Neuronal stem cell (in vitro differentiated cells): Measurements from ENCODE around the gene MBLAC2.

ENCODE experiments used
- DNase-seq: peaks from one replicate; pipeline ENCODE4 v3.0.0-alpha.2; 2013; ENCODE audit warnings: low spot score
- H2AFZ ChIP-seq: one replicate; pipeline ENCODE4 v1.6.1; 2013; ENCODE audit warnings: mild to moderate bottlenecking, low read length, inconsistent platforms
- H2AK5ac ChIP-seq: 2 replicates; pipeline ENCODE4 v1.6.1; 2013; ENCODE audit warnings: low read depth, mild to moderate bottlenecking, inconsistent platforms, low read length, moderate library complexity, mixed read lengths
- H2BK120ac ChIP-seq: 2 replicates; pipeline ENCODE4 v1.6.1; 2013; ENCODE audit warnings: low read depth, mild to moderate bottlenecking, inconsistent platforms, low read length, moderate library complexity, mixed read lengths
- H2BK12ac ChIP-seq: one replicate; pipeline ENCODE4 v1.6.1; 2013; ENCODE audit warnings: low read length, inconsistent platforms
- H2BK15ac ChIP-seq: 2 replicates; pipeline ENCODE4 v1.6.1; 2013; ENCODE audit warnings: mild to moderate bottlenecking, low read length, inconsistent platforms, mixed read lengths
- H2BK5ac ChIP-seq: one replicate; pipeline ENCODE4 v1.6.1; 2013; ENCODE audit warnings: inconsistent platforms, mild to moderate bottlenecking, low read length, moderate library complexity
- H3K14ac ChIP-seq: one replicate; pipeline ENCODE4 v1.6.1; 2013; ENCODE audit warnings: low read length, inconsistent platforms
- H3K18ac ChIP-seq: 2 replicates; pipeline ENCODE4 v1.6.1; 2013; ENCODE audit warnings: low read length, inconsistent platforms
- H3K23ac ChIP-seq: 2 replicates; pipeline ENCODE4 v1.6.1; 2013; ENCODE audit warnings: low read depth, mild to moderate bottlenecking, mixed read lengths, low read length, inconsistent platforms; ENCODE audit not compliant: poor library complexity
- H3K27ac ChIP-seq: replicated peaks from 3 replicates; pipeline ENCODE4 v1.5.1; 2013; ENCODE audit warnings: low read length, inconsistent platforms
- H3K27me3 ChIP-seq, 3 experiments: 2 replicates each; pipeline ENCODE4 v1.6.1; 2013; ENCODE audit warnings: low read length in 3 of 3, mild to moderate bottlenecking in 2 of 3, inconsistent platforms in 1 of 3, low read depth in 1 of 3, mixed read lengths in 1 of 3, moderate library complexity in 1 of 3; ENCODE audit not compliant: control insufficient read depth in 3 of 3, insufficient read depth in 3 of 3
- H3K36me3 ChIP-seq, 2 donors: replicated peaks in 1 of 2; 2 replicates each; pipeline ENCODE4 v1.6.1; 2013; ENCODE audit warnings: low read length in 2 of 2; ENCODE audit not compliant: control insufficient read depth in 2 of 2, insufficient read depth in 2 of 2
- H3K4ac ChIP-seq: 2 replicates; pipeline ENCODE4 v1.6.1; 2013; ENCODE audit warnings: inconsistent platforms, mild to moderate bottlenecking, low read length, moderate library complexity
- H3K4me1 ChIP-seq, 2 donors: 1 replicate in 1 of 2; 2 replicates in 1 of 2; pipeline ENCODE4 v1.6.1; 2013; ENCODE audit warnings: low read length in 2 of 2, low read depth in 1 of 2; ENCODE audit not compliant: control insufficient read depth in 2 of 2, insufficient read depth in 1 of 2
- H3K4me2 ChIP-seq: one replicate; pipeline ENCODE4 v1.6.1; 2013; ENCODE audit warnings: mild to moderate bottlenecking, low read length, inconsistent platforms; ENCODE audit not compliant: insufficient read depth, poor library complexity, severe bottlenecking
- H3K4me3 ChIP-seq, 2 donors: 2 replicates each; pipeline ENCODE4 v1.5.1; 2013; ENCODE audit warnings: low read length in 2 of 2, mild to moderate bottlenecking in 2 of 2, inconsistent platforms in 1 of 2, moderate library complexity in 1 of 2
- H3K79me1 ChIP-seq: one replicate; pipeline ENCODE4 v1.6.1; 2013; ENCODE audit warnings: low read depth, mild to moderate bottlenecking, inconsistent platforms, low read length, moderate library complexity
- H3K9ac ChIP-seq: one replicate; pipeline ENCODE4 v1.6.1; 2013; ENCODE audit warnings: mild to moderate bottlenecking, low read depth, low read length, inconsistent platforms; ENCODE audit not compliant: poor library complexity
- H3K9me3 ChIP-seq, 2 donors: replicated peaks in 1 of 2; 2 replicates each; pipeline versions ENCODE3 to v1.6.1; 2013; ENCODE audit warnings: low read length in 2 of 2, mild to moderate bottlenecking in 2 of 2, inconsistent platforms in 1 of 2, low read depth in 1 of 2, mixed read lengths in 1 of 2, moderate library complexity in 1 of 2; ENCODE audit not compliant: control insufficient read depth in 2 of 2, insufficient read depth in 1 of 2
- H4K8ac ChIP-seq: one replicate; pipeline ENCODE4 v1.6.1; 2013; ENCODE audit warnings: low read depth, mild to moderate bottlenecking, inconsistent platforms, low read length, moderate library complexity
- H4K91ac ChIP-seq: one replicate; pipeline ENCODE4 v1.6.1; 2013; ENCODE audit warnings: low read length, low read depth, mild to moderate bottlenecking, inconsistent platforms; ENCODE audit not compliant: poor library complexity
- WGBS, 2 donors: extraction: QIAGEN DNeasy Blood & Tissue Kit; methylation state at CpG; one replicate each; pipeline ENCODE4 v1.1.7; 2013; ENCODE audit warnings: missing lambda C conversion rate in 2 of 2, mixed read lengths in 1 of 2; ENCODE audit not compliant: insufficient read length in 2 of 2, insufficient replicate concordance in 1 of 2; ENCODE audit errors: extremely low coverage in 2 of 2; 5-methylcytosine and 5-hydroxymethylcytosine counted together

MBLAC2 gene

DNA sequence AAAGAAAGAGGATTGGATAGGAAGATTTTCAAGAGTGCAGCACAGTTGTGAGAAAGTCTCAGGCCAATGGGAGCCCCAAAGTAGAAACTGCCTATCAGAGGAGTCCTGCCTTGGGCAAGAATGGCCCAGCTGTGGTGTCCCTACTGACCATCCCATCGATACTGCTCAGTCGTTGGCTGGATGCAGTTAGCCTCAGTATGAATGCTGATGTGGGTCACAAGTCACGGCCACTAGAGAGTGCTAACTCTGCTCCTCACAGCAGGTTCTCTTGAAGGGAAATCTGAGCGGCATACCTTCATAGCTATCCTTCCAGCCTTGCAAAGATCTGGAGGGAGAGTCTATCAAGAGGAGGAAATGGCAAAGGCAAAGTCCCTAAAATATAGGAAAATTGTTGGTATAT lies 53.4 kb downstream of the MBLAC2 start:
- no CpG with 5 or more reads among the region's 4 CpGs for WGBS, 2 donors
- no peak overlapping the region for H3K4ac ChIP-seq
- peak overlapping the region; percentile 14 for H2AFZ ChIP-seq
- H3K27me3 ChIP-seq: no peaks in the 10 kb centered on the region
- H4K8ac ChIP-seq: no peak overlapping the region
- no peak overlapping the region for H3K14ac ChIP-seq
- no peak overlapping the region for H2AK5ac ChIP-seq
- H3K4me2 ChIP-seq: no peak overlapping the region
- no peak overlapping the region for H4K91ac ChIP-seq
- H3K18ac ChIP-seq: no peak overlapping the region
- H3K9me3 ChIP-seq: no peaks in the 10 kb centered on the region
- no peak overlapping the region for H2BK120ac ChIP-seq
- H3K4me1 ChIP-seq: peaks cover 0 to 1% of the 10 kb centered on the region in 2 donors
- no peak overlapping the region for H3K9ac ChIP-seq
- H2BK12ac ChIP-seq: no peak overlapping the region
- H3K27ac ChIP-seq: no peak overlapping the region
- no peak overlapping the region for H2BK5ac ChIP-seq
- H2BK15ac ChIP-seq: no peak overlapping the region
- no peaks in the 10 kb centered on the region for H3K36me3 ChIP-seq
- no peak overlapping the region for H3K23ac ChIP-seq
- no peak for DNase-seq
- H3K4me3 ChIP-seq: no peak overlapping the region
- H3K79me1 ChIP-seq: no peaks in the 10 kb centered on the region

GRCh38 chr5:90418214-90418613 lies 56.4 kb downstream of the MBLAC2 start:
- Histone ChIP-seq H4K91ac (no peak overlapping the region), H3K27ac (no peak overlapping the region), H4K8ac (no peak overlapping the region), H2BK12ac (no peak overlapping the region), H3K9me3 (no peaks in the 10 kb centered on the region), H3K4ac (no peak overlapping the region), H2AFZ (no peak overlapping the region), H3K18ac (no peak overlapping the region), H2BK120ac (no peak overlapping the region), H2AK5ac (no peak overlapping the region), H3K14ac (no peak overlapping the region), H2BK15ac (no peak overlapping the region), H3K23ac (no peak overlapping the region), H3K4me3 (no peak overlapping the region), H2BK5ac (no peak overlapping the region), H3K36me3 (no peaks in the 10 kb centered on the region), H3K9ac (no peak overlapping the region), H3K79me1 (no peaks in the 10 kb centered on the region), H3K4me1 (peaks cover 0 to 1% of the 10 kb centered on the region in 2 donors), H3K27me3 (no peaks in the 10 kb centered on the region), H3K4me2 (no peak overlapping the region)
- no CpG with 5 or more reads among the region's 1 CpG for WGBS, 2 donors
- DNase-seq: no peak

DNA sequence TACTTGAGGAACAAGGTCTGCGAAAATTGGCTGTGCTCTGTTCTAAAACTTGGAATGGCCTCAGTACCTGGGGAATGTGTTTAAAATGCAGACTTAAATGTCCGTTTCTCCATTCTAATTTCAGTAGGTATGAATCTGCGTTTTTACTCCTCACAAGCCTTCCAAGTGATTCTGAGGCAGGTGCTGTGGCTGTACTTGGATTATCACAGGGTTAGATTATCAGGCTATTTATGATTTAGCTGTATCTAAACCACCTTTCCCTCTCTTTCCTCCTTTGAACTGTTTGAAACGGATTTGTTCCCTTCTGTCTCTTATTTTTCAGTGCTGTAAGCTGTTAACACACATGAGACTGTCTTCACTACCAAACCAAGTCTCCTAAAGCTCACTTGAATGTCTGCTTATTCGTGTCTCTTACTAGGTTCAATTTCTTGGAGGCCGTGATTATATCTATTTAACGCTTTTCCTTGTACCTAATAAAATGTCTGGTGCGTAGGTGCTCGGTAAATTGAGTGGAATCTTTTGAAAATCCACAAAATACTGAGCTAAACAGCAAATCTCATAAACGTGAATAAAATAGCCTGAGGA lies 64.3 kb downstream of the MBLAC2 start:
- Histone ChIP-seq H3K4me3 (peak overlapping the region; percentile 80 to 82), H3K79me1 (no peaks in the 10 kb centered on the region), H3K18ac (peak overlapping the region; percentile 91), H2BK5ac (peak overlapping the region; percentile 83), H2BK12ac (no peak overlapping the region), H3K36me3 (peaks cover 0 to 18% of the 10 kb centered on the region in 2 donors), H3K9ac (peak overlapping the region; percentile 97), H4K91ac (peak overlapping the region; percentile 96), H3K27ac (peak overlapping the region; percentile 83), H3K4ac (no peak overlapping the region), H2AK5ac (no peak overlapping the region), H3K4me2 (peak overlapping the region; percentile 48), H3K4me1 (peaks cover 0 to 8% of the 10 kb centered on the region in 2 donors), H4K8ac (peak overlapping the region; percentile 24), H3K23ac (peak overlapping the region; percentile 99), H2AFZ (peak overlapping the region; percentile 84), H2BK15ac (no peak overlapping the region), H3K14ac (no peak overlapping the region), H2BK120ac (no peak overlapping the region), H3K9me3 (no peaks in the 10 kb centered on the region), H3K27me3 (no peaks in the 10 kb centered on the region)
- no peak for DNase-seq
- WGBS, 2 donors: no CpG with 5 or more reads among the region's 10 CpGs

- H3K4me1 ChIP-seq: peaks cover 0 to 8% of the 10 kb centered on the region in 2 donors
- no peaks in the 10 kb centered on the region for H3K9me3 ChIP-seq
- no peak within 1 kb of the TSS for H2BK120ac ChIP-seq
- WGBS, 2 donors: no CpG with 5 or more reads among the region's 51 CpGs
- H3K36me3 ChIP-seq: peaks cover 3 to 25% of the 10 kb centered on the region in 2 donors
- peak within 1 kb of the TSS; percentile 82 for H3K4me2 ChIP-seq
- peak within 1 kb of the TSS; percentile 99 for H2BK5ac ChIP-seq
- H3K27ac ChIP-seq: peak within 1 kb of the TSS; percentile 99
- H2AK5ac ChIP-seq: peak within 1 kb of the TSS; percentile 83
- H4K91ac ChIP-seq: peak within 1 kb of the TSS; percentile 96
- peak within 1 kb of the TSS; percentile 99 for H3K4ac ChIP-seq
- peak within 1 kb of the TSS; percentile 98 for H3K9ac ChIP-seq
- H2AFZ ChIP-seq: peak within 1 kb of the TSS; percentile 92
- H3K79me1 ChIP-seq: no peaks in the 10 kb centered on the region
- H3K18ac ChIP-seq: peak within 1 kb of the TSS; percentile 100
- peak within 1 kb of the TSS; percentile 80 to 99 for H3K4me3 ChIP-seq
- peak within 1 kb of the TSS; percentile 99 for H3K23ac ChIP-seq
- no peaks in the 10 kb centered on the region for H3K27me3 ChIP-seq
- H2BK15ac ChIP-seq: peak within 1 kb of the TSS; percentile 49
- H4K8ac ChIP-seq: peak within 1 kb of the TSS; percentile 98
- H2BK12ac ChIP-seq: no peak within 1 kb of the TSS
- DNase-seq: peak; percentile 96
- H3K14ac ChIP-seq: no peak within 1 kb of the TSS
Measured at GRCh38 chr5:90409318-90410177, 65.0 kb downstream of the MBLAC2 start, which contains the start of gene CETN3. CETN3 (minus strand) TSS chr5:90409756; CDS start chr5:90409661, 95 bp downstream.
